ENCODE results near the gene RFLNA. TPM values are rescaled to one million over a fixed set of nuclear protein-coding genes. Genes with fewer than 3 reads are reported as not detected.

RFLNA gene
- total and polyA plus RNA-seq, 2 of the 13 experiments (the other 11 are each of a cell fraction or from before 2014, with no cell fraction given): not detected

- Histone ChIP-seq H4K20me1 (ENCODE audit: insufficient read depth, low read length) (no peaks in the 10 kb centered on the region), H3K9ac (ENCODE audit: insufficient read depth, low read depth, low read length) (no peak overlapping the region), H3K36me3 (replicated peaks in 1 of 2; ENCODE audit: control insufficient read depth in 1 of 2, insufficient read depth in 2 of 2, low read length in 2 of 2) (no peaks in the 10 kb centered on the region), H3K79me2 (ENCODE audit: insufficient read depth, low read length) (no peaks in the 10 kb centered on the region), H3K27me3 (ENCODE audit: control insufficient read depth in 1 of 2, insufficient read depth in 2 of 2, low read length in 2 of 2) (peaks cover 2 to 48% of the 10 kb centered on the region in 2 experiments; a peak in 3 of 5 replicates), H3K4me1 (ENCODE audit: insufficient read depth, low read length) (peaks cover 24% of the 10 kb centered on the region), H3K27ac (ENCODE audit: extremely low read length, insufficient read depth, low read length) (no peak overlapping the region), H3K9me3 (ENCODE audit: low read length) (no peaks in the 10 kb centered on the region), H2AFZ (ENCODE audit: low read length) (no peak overlapping the region), H3K4me2 (ENCODE audit: low read depth, low read length) (no peak overlapping the region), H3K4me3 (replicated peaks in 1 of 3; ENCODE audit: insufficient read depth in 1 of 3, low read depth in 2 of 3, low read length in 3 of 3) (no peak overlapping the region)
- no TSS peak for BruUV-seq (replicated peaks)
- DNase-seq (ENCODE audit: low spot score) (no peak), FAIRE-seq (no peak), ATAC-seq (peak; percentile 39; the same call in 2 of the 3 replicates)
- CTCF ChIA-PET (ENCODE audit: low intra/inter-chr PET ratio, low total read pairs): no interaction called here
- in situ Hi-C loops (cut with HindIII; ENCODE audit: extremely low pct_ligation_motif_present, low pct_unique_long_range_greater_than_20kb) (no loop called here), intact Hi-C loops (cut with micrococcal nuclease; ENCODE audit: unreplicated experiment) (no loop called here)
- TF ChIP-seq CCAR2 (optimal IDR thresholded peaks at IDR 0.05; ENCODE audit: low read depth, low read length): no peak
- TF ChIP-seq NR2F6 (IDR thresholded peaks at IDR 0.05): peak; percentile 57
- TF ChIP-seq NR2F6 (CRISPR knock-in tag; IDR thresholded peaks at IDR 0.05): peak; percentile 63; the same call in 1 of the 2 replicates
- TF ChIP-seq ZBTB21 (CRISPR knock-in tag; IDR thresholded peaks at IDR 0.05): no peak
- TF ChIP-seq PATZ1 (CRISPR knock-in tag; IDR thresholded peaks at IDR 0.05): peak; percentile 13; the same call in 1 of the 2 replicates
- TF ChIP-seq ZNF724P (CRISPR knock-in tag; IDR thresholded peaks at IDR 0.05; ENCODE audit: borderline replicate concordance): no peak
- TF ChIP-seq NR2C2 (CRISPR knock-in tag; IDR thresholded peaks at IDR 0.05; ENCODE audit: borderline replicate concordance): peak; percentile 79
- TF ChIP-seq KLF15 (CRISPR knock-in tag; IDR thresholded peaks at IDR 0.05; ENCODE audit: borderline replicate concordance): no peak
- no peak for TF ChIP-seq RAD21 (CRISPR knock-in tag; IDR thresholded peaks at IDR 0.05)
- TF ChIP-seq ZNF567 (CRISPR knock-in tag; IDR thresholded peaks at IDR 0.05; ENCODE audit: borderline replicate concordance): no peak
- no peak for TF ChIP-seq ZMAT5 (CRISPR knock-in tag; IDR thresholded peaks at IDR 0.05; ENCODE audit: borderline replicate concordance, low read depth)
- TF ChIP-seq FOXK2 (IDR thresholded peaks at IDR 0.05): no peak
- no peak for TF ChIP-seq TFE3 (CRISPR knock-in tag; IDR thresholded peaks at IDR 0.05)
- TF ChIP-seq ZSCAN20 (CRISPR knock-in tag; IDR thresholded peaks at IDR 0.05; ENCODE audit: borderline replicate concordance): no peak
- no peak for TF ChIP-seq ARID4A (CRISPR knock-in tag; IDR thresholded peaks at IDR 0.05; ENCODE audit: borderline replicate concordance)
- TF ChIP-seq REPIN1 (CRISPR knock-in tag; IDR thresholded peaks at IDR 0.05; ENCODE audit: borderline replicate concordance, low read depth): no peak
- TF ChIP-seq NR2F1 (CRISPR knock-in tag; IDR thresholded peaks at IDR 0.05): 0 out of 4 replicates have a peak, but pooled peaks of 1 of the 2 experiments have one; percentile 19
- 21% methylated on average over 6 of the region's 6 CpGs for WGBS (ENCODE audit: low lambda C conversion rate)
- POLR2A ChIA-PET: no interaction called here
Observed at GRCh38 chr12:124292385-124292784, 2.5 kb upstream of the RFLNA start.
